Measurements from ENCODE around the gene GPR157.
A peak's percentile ranks its signal among the peaks of the same experiment; 100 is the strongest.

The GPR157 gene

GRCh38 chr1:9128520-9129265, at the start of gene GPR157:
TSS of gene GPR157 (minus strand) at chr1:9129102. CDS start at chr1:9129027, 75 bp downstream.
- Histone ChIP-seq H3K4me1 (ENCODE audit: low read depth, poor library complexity, severe bottlenecking) (peaks cover 8% of the 10 kb centered on the region), H3K36me3 (ENCODE audit: insufficient read depth) (no peaks in the 10 kb centered on the region), H3K27ac (no peak within 1 kb of the TSS), H3K4me3 (IDR thresholded peaks at IDR 0.05; ENCODE audit: insufficient read depth, low read depth, low read length) (peak within 1 kb of the TSS; percentile 5), H3K4me2 (peak within 1 kb of the TSS; percentile 72), H3K9ac (peak within 1 kb of the TSS; percentile 43; the same call in 1 of the 2 replicates), H2AFZ (ENCODE audit: low read depth) (peak within 1 kb of the TSS; percentile 72), H3K27me3 (ENCODE audit: insufficient read depth, low read depth) (0 out of 2 replicates have a peak, but pooled peaks cover 3% of the 10 kb centered on the region), H3K79me2 (ENCODE audit: insufficient read depth, low read depth) (no peaks in the 10 kb centered on the region), H4K20me1 (ENCODE audit: insufficient read depth) (no peaks in the 10 kb centered on the region)
- no peak for TF ChIP-seq CTCF (conservative IDR thresholded peaks at IDR 0.05; ENCODE audit: low read depth, low read length)

- Histone ChIP-seq H4K20me1 (ENCODE audit: insufficient read depth) (no peaks in the 10 kb centered on the region), H3K79me2 (ENCODE audit: insufficient read depth, low read depth) (no peaks in the 10 kb centered on the region)
These were observed 45.9 kb upstream of the GPR157 start for GRCh38 chr1:9174762-9175161.

DNA sequence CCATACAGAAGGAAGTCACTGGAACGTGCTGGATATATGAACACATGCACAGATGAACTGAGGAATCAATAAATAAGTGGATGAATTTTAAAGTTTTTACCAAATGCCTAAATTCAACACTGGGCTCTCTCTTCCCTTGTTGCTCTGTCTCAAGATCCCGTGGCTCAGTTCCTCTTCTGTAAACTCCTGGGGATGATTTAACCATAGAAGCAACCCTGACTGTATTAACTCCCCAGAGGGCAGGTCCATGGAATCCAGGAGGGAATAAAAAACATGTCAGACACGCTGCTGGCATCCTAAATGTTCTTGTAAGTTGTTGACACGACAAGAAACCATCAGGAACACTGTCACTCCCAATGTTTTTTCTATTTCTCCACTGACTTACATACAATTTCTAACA, 45.3 kb upstream of the GPR157 start:
- Histone ChIP-seq H3K4me2 (no peak overlapping the region), H3K79me2 (ENCODE audit: insufficient read depth, low read depth) (no peaks in the 10 kb centered on the region), H3K4me1 (ENCODE audit: low read depth, poor library complexity, severe bottlenecking) (no peaks in the 10 kb centered on the region), H2AFZ (ENCODE audit: low read depth) (no peak overlapping the region), H4K20me1 (ENCODE audit: insufficient read depth) (no peaks in the 10 kb centered on the region), H3K36me3 (ENCODE audit: insufficient read depth) (no peaks in the 10 kb centered on the region), H3K27me3 (ENCODE audit: insufficient read depth, low read depth) (no peaks in the 10 kb centered on the region), H3K9ac (no peak overlapping the region), H3K27ac (no peak overlapping the region), H3K4me3 (IDR thresholded peaks at IDR 0.05; ENCODE audit: insufficient read depth, low read depth, low read length) (no peak overlapping the region)
- no peak for TF ChIP-seq CTCF (conservative IDR thresholded peaks at IDR 0.05; ENCODE audit: low read depth, low read length)

More at GRCh38 chr1:9174762-9175161, 45.9 kb upstream of the GPR157 start:
- Histone ChIP-seq H3K9ac (no peak overlapping the region), H3K27me3 (ENCODE audit: insufficient read depth, low read depth) (no peaks in the 10 kb centered on the region), H3K36me3 (ENCODE audit: insufficient read depth) (no peaks in the 10 kb centered on the region), H3K4me2 (no peak overlapping the region), H2AFZ (ENCODE audit: low read depth) (no peak overlapping the region), H3K4me3 (IDR thresholded peaks at IDR 0.05; ENCODE audit: insufficient read depth, low read depth, low read length) (no peak overlapping the region), H3K4me1 (ENCODE audit: low read depth, poor library complexity, severe bottlenecking) (no peaks in the 10 kb centered on the region), H3K27ac (no peak overlapping the region)
- TF ChIP-seq CTCF (conservative IDR thresholded peaks at IDR 0.05; ENCODE audit: low read depth, low read length): no peak

GRCh38 chr1:9169601-9170137, 40.8 kb upstream of the GPR157 start:
- Histone ChIP-seq H3K4me2 (no peak overlapping the region), H4K20me1 (ENCODE audit: insufficient read depth) (no peaks in the 10 kb centered on the region), H3K27me3 (ENCODE audit: insufficient read depth, low read depth) (no peaks in the 10 kb centered on the region), H3K9ac (no peak overlapping the region), H3K27ac (no peak overlapping the region), H3K4me3 (IDR thresholded peaks at IDR 0.05; ENCODE audit: insufficient read depth, low read depth, low read length) (no peak overlapping the region), H2AFZ (ENCODE audit: low read depth) (no peak overlapping the region), H3K4me1 (ENCODE audit: low read depth, poor library complexity, severe bottlenecking) (peaks cover 10% of the 10 kb centered on the region), H3K79me2 (ENCODE audit: insufficient read depth, low read depth) (no peaks in the 10 kb centered on the region), H3K36me3 (ENCODE audit: insufficient read depth) (no peaks in the 10 kb centered on the region)
- no peak for TF ChIP-seq CTCF (conservative IDR thresholded peaks at IDR 0.05; ENCODE audit: low read depth, low read length)
